ENCODE results near the gene ZNF552. TPM values are rescaled to one million over a fixed set of nuclear protein-coding genes. Genes with fewer than 3 reads are reported as not detected.
"Not testable (repeated sequence)": the region's sequence is repeated elsewhere in the genome, so short reads cannot be mapped to it uniquely, and the experiment has no call there.

The ZNF552 gene
- total RNA-seq, 4 donors from 2014 or later, result 2.9 to 5.0 (median 4.5) TPM

GRCh38 chr19:57829316-57829715 lies 14.6 kb upstream of the ZNF552 start:
- Histone ChIP-seq H3K4me3 (no peak overlapping the region), H3K27me3 (no peaks in the 10 kb centered on the region), H3K4me1 (peaks cover 13 to 26% (median 16%) of the 10 kb centered on the region in 4 donors), H3K27ac (replicated peaks in 1 of 4) (no peak overlapping the region), H3K36me3 (peaks cover 0 to 8% (median under 1%) of the 10 kb centered on the region in 4 donors), H3K9me3 (no peaks in the 10 kb centered on the region)
- no peak for DNase-seq (ENCODE audit: extremely low spot score)
- intact Hi-C loops (cut with DNase I), result no loop called here
- WGBS, result 92% methylated on average over 5 of the region's 5 CpGs
- TF ChIP-seq POLR2AphosphoS5 (IDR thresholded peaks at IDR 0.05) (no peak), POLR2A (IDR thresholded peaks at IDR 0.05; ENCODE audit: low read depth) (no peak), CTCF (IDR thresholded peaks at IDR 0.05) (no peak), EP300 (IDR thresholded peaks at IDR 0.05) (no peak)

- TF ChIP-seq POLR2A (IDR thresholded peaks at IDR 0.05; ENCODE audit: low read depth) (no peak), POLR2AphosphoS5 (IDR thresholded peaks at IDR 0.05) (no peak), CTCF (IDR thresholded peaks at IDR 0.05) (no peak), EP300 (IDR thresholded peaks at IDR 0.05) (no peak)
- DNase-seq (ENCODE audit: extremely low spot score), result no peak
- Histone ChIP-seq H3K4me3 (no peak overlapping the region), H3K27me3 (no peaks in the 10 kb centered on the region), H3K27ac (replicated peaks in 1 of 4) (no peak overlapping the region), H3K36me3 (peaks cover 0 to 21% (median 3%) of the 10 kb centered on the region in 4 donors), H3K4me1 (peaks cover 20 to 27% (median 25%) of the 10 kb centered on the region in 4 donors), H3K9me3 (no peaks in the 10 kb centered on the region)
- intact Hi-C loops (cut with DNase I), result no loop called here
- 95% methylated on average over 6 of the region's 6 CpGs for WGBS
Observed at GRCh38 chr19:57825511-57825910, 10.8 kb upstream of the ZNF552 start.

GRCh38 chr19:57823608-57824007 lies 8.9 kb upstream of the ZNF552 start:
- H3K36me3 ChIP-seq, result peaks cover 0 to 21% (median 3%) of the 10 kb centered on the region in 4 donors
- peaks cover 15 to 30% (median 25%) of the 10 kb centered on the region in 4 donors for H3K4me1 ChIP-seq
- 86% methylated on average over 4 of the region's 4 CpGs for WGBS
- H3K4me3 ChIP-seq; H3K27me3 ChIP-seq; H3K27ac ChIP-seq (replicated peaks in 1 of 4); intact Hi-C loops (cut with DNase I); DNase-seq (ENCODE audit: extremely low spot score); H3K9me3 ChIP-seq: not testable (repeated sequence)

GRCh38 chr19:57823155-57823554 lies 8.4 kb upstream of the ZNF552 start:
- H3K27me3 ChIP-seq; H3K4me3 ChIP-seq; H3K9me3 ChIP-seq; H3K27ac ChIP-seq (replicated peaks in 1 of 4); DNase-seq (ENCODE audit: extremely low spot score); intact Hi-C loops (cut with DNase I): not testable (repeated sequence)
- Histone ChIP-seq H3K36me3 (peaks cover 0 to 21% (median 3%) of the 10 kb centered on the region in 4 donors), H3K4me1 (peaks cover 15 to 31% (median 25%) of the 10 kb centered on the region in 4 donors)
- WGBS, result 87% methylated on average over 2 of the region's 2 CpGs

- H3K27me3 ChIP-seq; intact Hi-C loops (cut with DNase I); H3K9me3 ChIP-seq; DNase-seq (ENCODE audit: extremely low spot score); H3K27ac ChIP-seq (replicated peaks in 1 of 4); H3K4me3 ChIP-seq: not testable (repeated sequence)
- WGBS, result 97% methylated on average over 2 of the region's 3 CpGs
- peaks cover 0 to 17% (median 3%) of the 10 kb centered on the region in 4 donors for H3K36me3 ChIP-seq
- peaks cover 15 to 31% (median 25%) of the 10 kb centered on the region in 4 donors for H3K4me1 ChIP-seq
Observed at GRCh38 chr19:57821501-57821900, 6.8 kb upstream of the ZNF552 start.

- H3K27ac ChIP-seq (replicated peaks in 1 of 4); H3K9me3 ChIP-seq; intact Hi-C loops (cut with DNase I); DNase-seq (ENCODE audit: extremely low spot score); H3K4me3 ChIP-seq; H3K27me3 ChIP-seq: not testable (repeated sequence)
- Histone ChIP-seq H3K4me1 (peaks cover 15 to 31% (median 25%) of the 10 kb centered on the region in 4 donors), H3K36me3 (peaks cover 0 to 13% (median 3%) of the 10 kb centered on the region in 4 donors)
- WGBS, result 71% methylated on average over 2 of the region's 3 CpGs
Observed at GRCh38 chr19:57821095-57821494, 6.4 kb upstream of the ZNF552 start.

- no peak overlapping the region for H3K27ac ChIP-seq (replicated peaks in 1 of 4)
- H3K4me3 ChIP-seq, result peak overlapping the region; percentile 70 to 81 (median 80)
- no peak for DNase-seq (ENCODE audit: extremely low spot score)
Observed at GRCh38 chr19:57820599-57820998, 5.9 kb upstream of the ZNF552 start.

More at GRCh38 chr19:57820599-57820998, 5.9 kb upstream of the ZNF552 start:
- Histone ChIP-seq H3K9me3 (no peaks in the 10 kb centered on the region), H3K36me3 (peaks cover 0 to 12% (median 3%) of the 10 kb centered on the region in 4 donors), H3K27me3 (no peaks in the 10 kb centered on the region), H3K4me1 (peaks cover 15 to 31% (median 25%) of the 10 kb centered on the region in 4 donors)
- intact Hi-C loops (cut with DNase I), result no loop called here
- TF ChIP-seq EP300 (IDR thresholded peaks at IDR 0.05), result no peak
- 80% methylated on average over 5 of the region's 6 CpGs for WGBS

Measured in esophagus muscularis mucosa (tissue), 4 donors.